Heart left ventricle (tissue), 13 donors: Measurements from ENCODE around the gene UNC5C.

Experiments used
- CTCF ChIP-seq, 12 donors: fragments of 200-600 bp; sonication (generic) in 4 of 12; IDR thresholded peaks; one replicate each; pipeline versions ENCODE4 v1.5.0 to v1.8.0; 2018 to 2022; ENCODE audit warnings: antibody characterized with exemption in 12 of 12, mild to moderate bottlenecking in 5 of 12
- POLR2A ChIP-seq, 2 donors: fragments of 450-650 bp; IDR thresholded peaks; one replicate each; pipeline ENCODE4 v1.6.1; 2017; ENCODE audit warnings: antibody characterized with exemption in 2 of 2, mild to moderate bottlenecking in 2 of 2, moderate library complexity in 2 of 2
- donor health status: ischemic (EF 13 %, LVEDD 7.1; RV severe dilation, severe dysfunction).
- donor health status: DM: no; HTN: yes; CAD: no.
- donor health status: DM: no; HTN: no; CAD: no.
- donor health status: ischemic (EF 25% LVEDD 6.9; RV normal size, moderate dysfunction).
- donor health status: ischemic (EF 25% LVEDD 5.7; RV mildly dilated, moderate dysfunction).
- donor health status: ischemic (EF 35%, LVEDD 5.7; RV mildly dilated, moderate dysfunction).
- donor health status: nonischemic (EF 11% LVEDD 7.7; RV severe dilation, severe dysfunction).
- donor health status: DM: yes; HTN: yes; CAD: no.
- donor health status: PGD.
- donor health status: ischemic (EF 29% LVEDD 5.4; RV normal size, mild dysfunction).
- donor health status: nonischemic (EF 23%, LVEDD 6.1; RV moderate dilation, normal function).

DNA sequence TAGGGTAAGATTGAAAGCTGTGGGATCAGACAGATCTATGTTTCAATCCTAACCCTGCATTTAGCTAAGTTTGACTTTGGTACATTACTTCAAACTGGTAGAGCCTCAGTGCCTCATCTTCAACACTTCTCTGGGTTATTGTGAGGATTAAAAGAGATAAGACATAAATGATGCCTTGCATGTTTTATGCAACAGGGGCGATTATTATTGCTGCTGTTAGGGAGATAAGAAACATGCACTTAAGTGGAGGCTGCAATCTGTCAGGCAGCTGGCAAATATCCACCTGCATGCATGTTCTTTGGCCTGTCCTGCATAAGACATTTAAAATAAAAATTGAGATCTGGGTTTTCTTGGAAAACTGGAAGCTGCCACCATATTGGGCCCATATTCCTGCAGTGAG, 24.6 kb downstream of the UNC5C start:
- TF ChIP-seq CTCF (IDR thresholded peaks at IDR 0.05) (no peak), POLR2A (IDR thresholded peaks at IDR 0.05) (no peak)
